GM19035 (cell line): ENCODE data around the gene FAM219A.

ENCODE experiments used
- ATAC-seq: cut with Tn5 transposase; IDR thresholded peaks from one replicate; pipeline ENCODE4 v1.9.1; 2021; ENCODE audit not compliant: unreplicated experiment

FAM219A gene

DNA sequence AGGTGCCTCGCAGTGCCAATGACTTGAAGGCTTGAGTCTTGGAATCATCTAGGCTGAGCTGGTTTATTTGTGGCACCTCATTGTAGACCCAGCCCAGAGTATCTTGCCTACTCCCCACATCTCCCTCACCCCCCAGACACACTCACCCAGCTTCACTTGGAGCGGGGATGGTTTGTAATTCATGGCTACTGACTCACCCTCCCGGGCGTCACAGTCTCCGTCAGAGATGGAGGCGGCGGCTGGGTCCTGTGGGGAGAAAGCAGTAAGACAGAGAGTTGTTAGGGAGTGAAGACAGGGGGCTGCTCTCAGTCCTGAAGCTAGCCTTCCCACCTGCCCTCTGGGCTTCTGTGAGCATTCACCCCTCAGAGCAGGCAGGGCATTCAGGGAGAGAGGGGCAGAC lies 52.7 kb downstream of the FAM219A start:
- ATAC-seq, result no peak

DNA sequence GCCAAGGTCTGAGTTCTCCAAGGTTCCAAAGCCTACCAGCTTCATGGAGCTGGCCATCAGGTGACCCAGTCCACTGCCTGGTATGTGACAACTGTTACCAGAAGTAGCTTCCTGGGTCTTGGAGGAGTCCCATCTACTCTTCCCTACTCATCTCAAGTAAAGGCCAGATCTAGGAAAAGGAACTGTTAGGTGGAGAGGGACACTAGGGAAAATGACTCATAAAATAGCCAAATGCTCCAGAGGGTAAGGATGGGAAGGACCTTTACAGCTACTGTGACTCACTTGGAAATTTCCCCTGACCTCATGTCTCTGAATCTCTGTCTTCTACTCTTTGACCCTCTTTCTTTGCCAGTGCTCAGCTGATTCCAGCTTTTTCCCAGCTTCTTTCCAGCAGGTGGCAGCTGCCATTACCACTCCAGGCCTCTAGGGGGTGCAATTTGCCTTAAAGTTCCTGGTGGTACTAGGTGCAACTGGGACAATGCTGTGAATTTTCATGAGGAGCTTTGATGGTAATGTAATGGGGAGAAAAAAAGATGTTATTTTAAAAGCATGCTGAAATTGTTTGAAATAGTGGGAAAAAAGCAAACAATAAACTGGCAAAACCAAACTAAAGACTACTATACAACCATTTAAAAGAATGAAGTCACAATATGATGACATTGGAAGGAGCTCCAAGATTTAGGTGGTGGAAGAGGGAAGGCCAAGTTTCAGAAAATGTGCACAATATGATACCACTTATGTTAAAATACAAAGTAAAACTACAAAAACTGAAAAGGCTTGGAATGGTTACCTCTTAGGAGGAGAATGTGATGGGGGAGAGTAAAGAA lies 54.6 kb downstream of the FAM219A start:
- no peak for ATAC-seq

DNA sequence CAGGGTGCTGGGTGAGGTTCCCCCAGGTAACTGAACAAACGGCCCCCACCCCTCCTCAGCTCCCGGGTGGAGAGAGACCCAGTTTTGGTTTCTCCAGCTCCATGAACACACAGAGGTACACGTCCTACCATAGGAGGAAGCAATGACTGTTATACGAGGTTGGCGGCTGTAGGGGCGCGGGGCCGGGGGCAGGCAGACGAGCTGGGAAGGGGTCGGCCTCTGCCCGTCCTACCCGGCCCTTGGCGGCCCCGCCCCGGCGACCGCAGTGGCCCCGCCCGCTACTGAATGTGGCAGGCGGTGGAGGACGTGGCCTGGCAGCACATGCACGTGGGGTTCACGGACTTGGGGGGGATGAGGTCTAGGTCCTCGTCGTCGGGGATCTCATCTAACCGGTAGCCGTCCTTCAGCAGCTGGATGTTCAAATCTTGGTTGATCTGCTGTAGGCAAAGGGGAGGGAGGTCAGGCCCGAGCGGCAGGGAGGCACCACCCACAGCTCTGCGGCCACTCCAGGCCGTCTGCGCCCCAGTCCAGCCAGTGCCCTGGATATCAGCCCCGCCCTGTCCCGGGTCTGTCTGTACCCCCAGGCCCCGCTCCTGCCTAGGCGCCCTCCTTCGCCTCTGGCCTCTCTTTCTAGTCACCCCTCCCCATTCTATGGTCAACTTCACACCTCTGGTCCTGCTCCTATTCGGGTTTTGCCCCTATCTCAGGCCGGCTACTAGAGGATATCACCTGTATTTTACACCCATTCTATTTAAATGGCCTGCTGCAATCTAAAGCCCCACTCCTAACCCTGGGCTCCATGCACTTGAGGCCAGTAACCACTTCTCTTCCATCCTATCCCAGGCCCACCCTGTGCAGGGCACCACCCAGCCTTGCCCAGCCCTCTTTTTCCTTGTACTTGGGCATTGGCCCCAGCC lies 57.4 kb downstream of the FAM219A start:
- ATAC-seq, result no peak

DNA sequence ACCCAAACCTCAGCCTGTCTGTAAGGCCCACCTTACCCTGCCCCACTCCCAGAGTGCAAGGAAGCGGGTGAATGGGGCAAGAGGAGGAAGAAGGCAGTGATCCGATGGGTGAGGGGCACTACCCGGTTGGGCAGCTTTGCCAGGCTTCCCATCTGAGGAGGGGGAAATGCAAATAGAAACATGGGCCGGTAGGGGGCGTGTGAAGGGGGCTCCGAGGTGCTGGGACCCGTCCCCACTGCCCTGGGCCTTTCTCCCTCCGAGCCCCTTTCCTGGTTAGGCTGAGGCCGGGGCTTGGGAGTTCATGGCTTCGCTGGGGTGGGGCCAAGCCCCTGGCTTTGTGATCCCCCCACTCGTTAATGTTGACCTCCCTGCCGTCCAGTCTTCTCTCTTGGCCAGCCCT lies 58.1 kb downstream of the FAM219A start:
- no peak for ATAC-seq

DNA sequence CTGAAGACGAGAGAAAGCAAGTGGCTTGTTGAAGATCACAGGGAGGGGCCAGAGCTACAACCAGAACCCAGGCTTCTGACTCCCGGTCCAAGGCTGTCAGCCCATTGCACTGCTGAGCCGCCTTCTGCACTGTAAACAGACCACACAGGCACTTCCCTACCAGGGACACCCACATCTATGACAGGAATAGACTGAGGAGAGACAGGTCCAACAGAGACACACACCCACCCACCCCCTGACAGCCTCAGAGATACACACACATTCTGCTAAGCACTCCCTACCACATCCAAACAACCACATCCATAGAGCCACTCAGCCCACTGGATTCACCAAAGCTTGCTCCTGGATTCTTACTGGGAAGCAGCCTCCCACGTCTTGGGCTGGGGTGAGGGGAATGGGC lies 58.6 kb downstream of the FAM219A start:
- no peak for ATAC-seq

DNA sequence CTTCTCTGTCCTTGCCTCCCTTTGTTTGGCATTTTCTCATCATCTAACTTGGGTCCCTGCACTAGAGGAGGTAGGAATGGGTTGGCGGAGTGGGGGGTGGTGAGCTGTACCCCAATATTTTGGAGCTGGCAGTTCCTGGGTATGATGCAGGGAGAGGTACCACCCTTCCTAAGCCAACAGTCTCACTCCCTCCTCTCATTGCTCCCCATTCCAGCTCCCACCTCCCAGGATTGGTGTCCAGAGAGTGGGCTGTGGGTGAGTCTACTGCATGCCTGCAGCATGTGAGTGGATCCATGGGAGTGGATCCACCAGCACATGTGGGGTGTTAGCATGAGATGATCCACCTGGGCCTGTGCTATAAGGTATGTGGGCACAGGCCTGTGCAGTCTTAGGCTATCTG lies 59.5 kb downstream of the FAM219A start:
- no peak for ATAC-seq

DNA sequence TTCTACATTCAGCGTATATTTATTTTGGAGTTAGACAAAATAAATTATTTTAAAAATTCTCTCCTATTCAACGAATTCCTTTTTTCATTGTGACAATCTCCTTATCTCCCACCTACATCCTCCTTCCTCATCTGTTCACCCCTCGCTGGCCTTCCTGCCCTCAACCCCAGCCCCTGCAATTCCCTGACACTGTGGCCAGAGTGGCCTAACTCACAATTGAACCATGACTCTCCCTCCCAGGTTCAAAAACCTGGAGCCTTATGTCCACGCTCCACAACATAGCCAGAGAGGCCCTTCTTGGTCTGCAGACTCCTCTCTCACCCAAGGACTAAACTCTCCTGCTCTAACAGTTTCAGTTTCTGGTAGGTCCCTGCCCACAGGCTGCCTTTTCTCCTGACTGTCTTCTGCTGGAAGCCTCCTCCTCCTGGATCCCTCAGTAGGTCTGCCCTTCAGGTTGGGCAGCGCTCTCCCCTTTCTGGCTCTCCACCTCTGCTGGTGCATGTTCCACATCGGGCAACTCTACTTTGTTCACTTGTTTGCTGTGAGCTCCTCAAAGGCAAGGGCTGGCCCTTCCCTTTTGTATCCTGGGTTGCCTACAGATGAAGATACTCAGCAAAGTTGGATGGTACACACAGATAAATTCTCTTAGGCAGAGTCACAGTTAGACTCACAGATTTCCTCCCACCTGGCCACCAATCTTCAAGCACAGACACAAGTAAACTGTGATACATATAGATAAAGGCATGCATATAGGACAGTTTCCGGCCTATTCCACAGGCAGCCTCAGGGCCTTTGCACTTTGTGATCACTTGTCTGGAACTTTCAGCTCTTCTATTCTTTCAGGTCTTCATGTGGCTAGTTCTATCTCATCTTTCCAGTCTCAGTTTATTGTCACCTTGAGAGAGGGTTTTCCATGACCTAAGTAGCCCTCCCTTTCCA lies 61.8 kb downstream of the FAM219A start:
- ATAC-seq, result no peak

DNA sequence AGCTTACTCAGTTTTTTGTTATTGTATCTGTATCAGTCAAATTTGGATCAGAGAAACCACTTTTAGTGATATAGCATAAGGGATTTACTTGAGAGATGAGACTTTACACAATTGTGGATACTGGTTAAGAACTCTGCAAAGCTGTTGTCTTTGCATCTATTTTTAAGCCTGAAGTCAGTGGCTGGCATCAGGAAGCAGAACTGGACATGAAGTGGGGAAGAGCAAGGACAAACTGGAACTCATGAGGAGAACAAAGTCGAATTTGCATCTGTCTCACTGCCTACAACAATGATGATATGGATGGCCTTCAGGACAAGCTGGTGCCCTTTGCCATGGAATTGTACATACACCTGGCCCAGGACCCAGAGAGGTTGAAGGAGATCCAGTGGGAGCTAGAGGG lies 65.9 kb downstream of the FAM219A start:
- no peak for ATAC-seq

DNA sequence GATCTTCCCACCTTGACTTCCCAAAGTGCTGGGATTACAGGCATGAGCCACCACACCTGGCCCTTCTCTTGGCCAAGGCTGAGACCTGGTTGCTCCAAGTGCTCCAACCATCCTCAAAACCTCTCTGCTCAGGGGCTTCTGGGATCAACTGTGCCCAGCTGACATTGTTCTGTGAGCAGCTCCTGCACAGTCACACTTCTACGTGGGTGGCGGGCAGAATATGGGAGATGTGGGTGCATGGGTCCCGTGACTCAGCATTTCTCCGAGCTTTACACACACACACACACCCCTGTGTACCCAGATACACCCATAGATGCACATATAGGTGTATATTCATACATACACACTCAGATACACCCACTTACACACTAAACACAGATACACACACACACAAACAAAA lies 71.1 kb downstream of the FAM219A start:
- no peak for ATAC-seq

DNA sequence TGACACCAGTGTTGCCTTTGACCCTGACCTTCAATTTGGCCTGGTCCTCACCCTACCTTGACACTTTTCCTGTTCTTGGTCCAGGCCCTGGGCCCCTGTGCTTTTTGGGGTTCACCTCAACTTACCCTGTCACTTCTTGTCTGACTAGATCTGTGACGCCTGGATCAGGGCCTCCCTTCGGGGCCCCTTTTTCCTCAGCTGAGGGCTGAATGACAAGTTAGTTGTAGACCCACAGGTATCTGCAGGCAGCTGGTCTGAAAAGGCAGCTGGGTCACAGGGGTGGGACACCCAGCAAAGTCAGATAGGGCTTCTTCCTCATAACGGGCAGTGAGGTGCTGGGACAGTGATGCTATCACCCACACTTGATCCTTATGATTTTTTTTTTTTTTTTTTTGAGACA lies 71.7 kb downstream of the FAM219A start:
- ATAC-seq, result no peak

DNA sequence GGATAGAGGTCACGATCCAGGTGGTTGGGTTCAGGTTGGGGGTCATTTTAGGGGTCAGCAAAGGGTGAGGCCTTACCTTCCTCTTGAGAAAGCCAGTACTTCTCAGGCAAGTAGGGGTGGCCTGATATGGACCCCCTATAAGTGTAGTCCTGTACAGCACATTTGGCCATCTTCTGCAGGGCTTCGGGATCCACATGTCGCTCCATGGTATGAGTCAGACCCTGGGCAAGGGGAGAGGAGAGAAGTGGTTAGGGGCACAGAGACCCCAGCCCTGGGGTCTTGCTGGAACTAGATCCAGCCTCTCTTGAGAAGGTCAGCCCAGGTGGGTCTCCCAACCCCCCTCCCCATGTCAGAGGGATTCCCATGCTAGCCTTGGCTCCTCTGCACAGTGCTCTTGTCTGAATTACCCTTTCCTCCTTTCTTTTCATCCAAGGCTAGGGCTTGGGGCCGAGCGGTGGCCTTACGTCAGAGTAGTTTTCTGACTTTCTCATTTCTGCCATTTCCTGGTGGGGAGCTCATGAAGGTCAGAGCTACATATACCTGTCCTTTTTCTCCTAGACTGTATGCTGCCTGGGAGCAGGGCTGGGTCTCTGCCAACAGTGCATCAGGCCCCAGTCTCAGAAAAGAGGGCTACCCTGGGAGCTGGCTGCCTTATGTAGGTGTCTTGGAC lies 72.7 kb downstream of the FAM219A start:
- no peak for ATAC-seq

DNA sequence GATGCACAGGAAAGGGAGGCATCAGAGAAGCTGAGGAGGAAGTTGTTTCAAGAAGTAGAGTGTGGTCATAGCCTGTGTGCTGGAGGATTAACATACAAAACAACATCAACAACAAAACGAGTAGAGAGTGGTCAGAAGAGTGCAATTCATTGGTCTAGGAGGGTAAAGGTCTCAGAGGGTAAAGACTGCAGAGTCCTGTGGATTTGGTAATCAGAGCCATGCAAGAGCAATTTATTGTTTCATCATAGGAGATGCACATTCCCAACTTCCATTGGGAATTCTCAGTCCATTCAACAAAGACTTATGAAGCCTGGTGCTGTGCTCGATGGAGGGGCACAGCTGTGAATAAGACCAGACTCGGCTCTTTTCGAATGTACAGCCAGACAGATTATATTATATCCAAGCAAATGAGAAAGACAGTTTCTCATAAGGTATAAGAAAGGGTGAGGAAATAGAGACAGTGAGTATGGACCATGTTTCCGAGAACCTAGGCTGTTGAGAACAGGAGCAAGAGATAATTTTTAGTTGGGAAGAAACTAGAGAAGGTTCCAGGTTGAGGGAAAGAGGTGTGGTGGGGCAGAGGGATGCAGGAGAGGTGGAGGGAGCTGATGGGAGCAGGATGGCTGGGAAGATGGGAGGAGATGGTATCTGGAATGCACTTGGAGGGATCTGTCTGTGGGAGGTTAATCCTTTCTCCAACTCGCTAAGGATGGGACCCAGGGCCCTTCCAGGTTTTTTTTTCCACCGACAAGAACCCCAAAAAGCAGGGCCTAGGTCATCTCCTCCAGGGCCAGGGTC lies 73.8 kb downstream of the FAM219A start:
- no peak for ATAC-seq

DNA sequence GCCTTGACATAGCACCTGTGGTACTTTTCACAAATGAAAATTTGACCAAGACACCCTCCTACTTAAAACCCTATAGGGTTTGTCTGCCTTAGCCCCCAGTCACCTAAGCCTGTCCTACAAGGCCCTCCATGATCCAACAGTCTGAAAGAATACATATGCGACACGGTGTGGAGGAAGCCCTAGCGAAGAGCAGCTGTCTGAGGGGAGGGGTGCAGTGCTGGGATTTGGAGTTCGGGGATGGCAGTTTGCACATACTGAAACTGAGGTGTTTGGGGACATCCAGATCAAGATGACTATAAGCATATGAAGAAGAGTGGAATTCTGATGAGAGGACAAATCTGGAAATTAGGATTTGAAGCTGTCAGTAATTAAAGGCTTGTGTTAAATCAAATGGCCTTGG lies 74.5 kb downstream of the FAM219A start:
- no peak for ATAC-seq

DNA sequence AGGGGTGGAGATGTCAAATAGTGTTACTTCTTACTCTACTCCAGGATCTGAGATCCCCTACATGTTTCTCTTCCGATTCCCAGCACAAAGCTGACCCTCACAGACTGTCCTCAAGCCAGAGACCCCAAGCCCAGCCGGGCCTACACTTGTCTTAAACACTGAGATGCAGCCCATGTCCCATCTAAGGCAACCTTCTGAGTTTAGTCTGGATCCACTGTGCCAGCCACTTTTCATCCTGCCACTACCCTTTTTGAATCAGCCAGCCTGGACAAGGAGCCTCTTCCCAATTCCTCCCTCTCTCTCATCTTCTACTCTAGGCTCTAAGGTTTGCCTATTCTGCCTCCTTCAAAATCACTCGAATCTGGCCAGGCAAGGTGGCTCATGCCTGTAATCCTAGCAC lies 75.5 kb downstream of the FAM219A start:
- no peak for ATAC-seq

DNA sequence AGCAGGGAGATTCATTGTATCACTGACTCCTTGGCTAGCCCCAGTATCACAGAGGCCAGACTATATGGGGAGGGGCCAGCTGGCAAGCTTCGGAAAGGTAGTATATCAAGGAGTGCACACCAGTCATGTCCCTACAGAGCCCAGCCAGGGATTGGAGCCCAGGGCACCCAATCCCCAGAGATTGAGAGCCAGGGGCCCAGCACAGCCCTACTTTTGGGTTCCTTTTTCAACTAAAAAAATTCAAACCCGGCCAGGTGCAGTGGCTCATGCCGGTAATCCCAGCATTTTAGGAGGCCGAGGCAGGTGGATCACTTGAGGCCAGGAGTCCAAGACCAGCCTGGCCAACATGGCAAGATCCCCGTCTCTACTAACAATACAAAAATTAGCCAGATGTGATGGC lies 76.3 kb downstream of the FAM219A start:
- ATAC-seq, result no peak

DNA sequence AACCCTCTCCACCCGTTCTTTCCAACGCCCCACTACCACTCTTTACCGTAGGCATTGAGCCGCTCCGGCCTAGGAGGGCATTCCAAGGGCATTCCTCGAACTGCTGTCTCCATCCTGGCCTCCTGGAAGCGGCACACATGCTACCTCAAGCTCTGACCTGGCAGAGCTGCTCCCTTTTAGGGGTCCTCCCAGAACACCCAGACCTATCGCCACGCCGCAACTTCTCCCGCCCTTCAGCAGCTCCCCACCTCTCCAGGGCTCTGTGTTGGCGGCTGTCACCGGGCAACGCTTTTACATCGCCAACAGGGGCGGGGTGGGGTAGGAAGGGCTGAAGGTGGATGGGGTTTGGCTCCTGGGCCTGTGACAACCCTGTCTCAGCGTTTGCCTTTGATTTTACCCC lies 77.0 kb downstream of the FAM219A start:
- ATAC-seq, result no peak

DNA sequence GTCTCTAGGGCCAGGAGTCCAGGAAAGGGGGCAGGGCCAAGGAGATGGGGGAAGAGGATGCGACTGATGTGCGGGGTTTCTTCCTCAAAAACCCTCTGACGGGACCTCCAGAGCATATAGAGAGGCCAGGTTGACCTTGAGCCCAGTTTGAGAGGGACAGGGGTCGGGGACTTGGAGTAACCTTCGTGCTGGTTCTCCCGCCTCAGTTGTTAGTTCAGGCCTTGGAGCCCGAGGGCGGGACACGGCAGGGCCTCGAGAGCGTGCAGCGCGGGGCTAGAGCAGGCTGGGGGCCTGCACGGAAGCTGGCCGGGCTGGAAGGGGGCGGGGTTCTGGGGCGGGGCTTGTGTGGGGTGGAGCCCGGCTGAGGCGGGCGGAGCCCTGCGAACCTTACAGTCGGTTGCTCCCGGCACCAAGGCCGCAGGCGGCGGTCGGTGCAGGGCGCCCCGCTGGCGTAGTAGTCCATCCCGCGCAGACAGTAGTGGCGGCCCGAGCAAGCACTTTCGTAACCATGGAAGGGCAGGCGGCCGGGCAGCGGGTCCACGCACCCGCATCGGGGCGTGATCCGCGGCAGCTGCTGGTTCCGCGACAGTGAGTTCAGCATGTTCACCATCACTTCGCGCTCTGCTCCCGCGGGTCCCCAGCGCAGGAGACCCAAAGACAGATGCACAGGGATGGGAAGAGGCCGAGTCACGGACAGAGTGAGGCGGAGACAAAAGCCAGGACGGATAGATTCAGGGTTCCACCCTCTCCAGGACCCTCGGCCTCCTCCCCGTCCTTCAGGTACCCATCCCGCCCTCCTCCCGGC lies 77.7 kb downstream of the FAM219A start:
- peak; percentile 32 for ATAC-seq

DNA sequence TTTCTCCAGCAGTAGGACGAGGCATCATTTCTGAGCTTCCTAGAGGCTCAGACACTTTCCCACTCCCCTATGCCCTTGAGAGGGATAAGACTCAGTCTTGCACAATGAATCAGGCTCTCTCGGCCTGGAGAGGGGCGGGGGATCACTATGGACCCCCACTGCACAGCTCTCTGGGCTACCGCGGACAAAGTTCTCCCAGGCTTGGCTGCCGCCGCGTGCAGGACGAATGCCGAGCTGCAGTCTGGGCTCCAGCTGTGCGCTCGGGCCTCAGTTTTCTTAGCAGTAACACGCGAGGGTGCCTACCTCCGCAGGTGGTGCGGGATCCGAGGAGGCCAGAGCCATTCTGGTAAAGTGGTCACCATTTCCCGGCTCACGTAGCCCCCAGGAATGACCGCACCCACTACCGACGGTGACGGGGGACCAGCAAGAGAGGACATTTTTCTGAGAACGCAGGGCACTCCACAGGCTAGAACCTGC lies 78.3 kb downstream of the FAM219A start:
- no peak for ATAC-seq
